HG03139 (cell line): ENCODE results near the gene ASB10.

Source experiments
- ATAC-seq: cut with Tn5 transposase; IDR thresholded peaks from one replicate; pipeline ENCODE4 v1.9.1; 2021; ENCODE audit not compliant: unreplicated experiment

Gene ASB10

GRCh38 chr7:151186640-151187408 is at the start of gene ASB10:
ASB10 (minus strand) TSS chr7:151187250; CDS start chr7:151187130, 120 bp downstream.
- no peak for ATAC-seq

- no peak for ATAC-seq
These were observed 49.4 kb upstream of the ASB10 start for GRCh38 chr7:151236406-151236805.

GRCh38 chr7:151235091-151235787 is 48.2 kb upstream of the ASB10 start:
- ATAC-seq: no peak

GRCh38 chr7:151233804-151234203 is 46.8 kb upstream of the ASB10 start:
- no peak for ATAC-seq

GRCh38 chr7:151232917-151233701 is 46.1 kb upstream of the ASB10 start:
- no peak for ATAC-seq

GRCh38 chr7:151232091-151232916 is 45.3 kb upstream of the ASB10 start, which contains the start of gene CHPF2:
CHPF2 (plus strand) TSS chr7:151232483; CDS start chr7:151234012, 1,529 bp downstream.
- ATAC-seq: peak; percentile 97

- ATAC-seq: no peak
These were observed 44.0 kb upstream of the ASB10 start for GRCh38 chr7:151231080-151231479.

GRCh38 chr7:151229249-151229648 is 42.2 kb upstream of the ASB10 start:
- ATAC-seq: no peak

- ATAC-seq: no peak
These were observed 41.2 kb upstream of the ASB10 start for GRCh38 chr7:151228024-151228866.

GRCh38 chr7:151226875-151227782 is 40.1 kb upstream of the ASB10 start, which contains the start of gene ABCF2:
ABCF2 (minus strand) TSS chr7:151227205; CDS start chr7:151226458, 747 bp downstream.
- peak; percentile 99 for ATAC-seq

- no peak for ATAC-seq
These were observed 39.5 kb upstream of the ASB10 start for GRCh38 chr7:151226560-151226874.

- no peak for ATAC-seq
These were observed 39.0 kb upstream of the ASB10 start for GRCh38 chr7:151225948-151226510.

- no peak for ATAC-seq
These were observed 36.7 kb upstream of the ASB10 start for GRCh38 chr7:151223728-151224127.

GRCh38 chr7:151218170-151218569 is 31.1 kb upstream of the ASB10 start:
- ATAC-seq: no peak

GRCh38 chr7:151215396-151215795 is 28.3 kb upstream of the ASB10 start:
- ATAC-seq: no peak

GRCh38 chr7:151213826-151214225 is 26.8 kb upstream of the ASB10 start:
- ATAC-seq: no peak

- ATAC-seq: no peak
These were observed 25.6 kb upstream of the ASB10 start for GRCh38 chr7:151212626-151213025.

- no peak for ATAC-seq
These were observed 24.2 kb upstream of the ASB10 start for GRCh38 chr7:151211155-151211772.
